ENCODE results near the gene VAV2. TPM values are rescaled to one million over a fixed set of nuclear protein-coding genes. Genes with fewer than 3 reads are reported as not detected.

VAV2 gene
- total and polyA plus RNA-seq, 4 donors, result 13.0 to 28.2 (median 16.3) TPM

DNA sequence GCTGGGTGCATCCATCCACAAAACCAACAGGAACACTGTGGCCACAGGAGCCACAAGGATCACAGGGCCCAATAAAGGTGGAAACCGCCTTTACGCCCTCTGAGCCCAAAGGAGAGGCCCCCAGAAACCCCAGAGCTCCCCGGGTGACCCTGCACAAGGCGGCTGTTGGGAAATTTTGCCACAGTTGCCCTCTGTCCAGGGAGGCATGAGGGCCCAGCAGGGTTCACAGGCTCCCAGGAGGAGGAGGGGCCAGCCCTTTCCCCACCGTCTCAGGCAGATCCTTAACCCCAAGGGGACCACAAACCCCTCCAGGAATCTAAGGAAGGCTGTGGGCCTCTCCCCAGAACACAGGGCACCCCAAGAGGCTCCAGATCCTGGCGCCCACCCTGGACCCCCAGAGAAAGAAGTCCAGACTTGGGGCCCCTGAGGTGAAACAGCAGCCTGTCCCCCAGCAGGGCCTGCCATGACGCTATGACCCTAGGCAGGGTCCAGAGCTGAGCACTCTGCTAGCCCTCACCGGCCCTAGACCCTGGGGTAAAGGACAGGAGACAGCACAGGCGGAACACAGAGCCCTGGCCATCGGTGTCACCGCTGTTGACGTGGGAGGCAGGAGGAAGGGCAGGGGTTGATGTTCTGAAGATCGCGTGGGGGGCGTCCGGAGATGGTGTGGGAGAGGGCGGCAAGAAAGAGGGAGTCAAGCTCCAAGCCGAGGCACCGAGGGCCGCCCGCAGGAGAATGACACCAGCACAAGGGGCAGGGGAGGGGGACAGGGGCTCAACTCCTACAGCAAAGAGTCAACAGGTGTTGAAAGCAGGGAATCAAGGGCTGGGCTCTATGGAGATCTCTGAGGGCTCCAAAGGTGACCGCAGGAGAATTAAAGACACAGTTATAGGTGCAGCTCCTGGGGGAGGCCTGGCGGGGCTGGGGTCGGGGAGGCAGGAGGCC, 97.5 kb downstream of the VAV2 start:
- no peak for DNase-seq
- TF ChIP-seq, protein P1, sequence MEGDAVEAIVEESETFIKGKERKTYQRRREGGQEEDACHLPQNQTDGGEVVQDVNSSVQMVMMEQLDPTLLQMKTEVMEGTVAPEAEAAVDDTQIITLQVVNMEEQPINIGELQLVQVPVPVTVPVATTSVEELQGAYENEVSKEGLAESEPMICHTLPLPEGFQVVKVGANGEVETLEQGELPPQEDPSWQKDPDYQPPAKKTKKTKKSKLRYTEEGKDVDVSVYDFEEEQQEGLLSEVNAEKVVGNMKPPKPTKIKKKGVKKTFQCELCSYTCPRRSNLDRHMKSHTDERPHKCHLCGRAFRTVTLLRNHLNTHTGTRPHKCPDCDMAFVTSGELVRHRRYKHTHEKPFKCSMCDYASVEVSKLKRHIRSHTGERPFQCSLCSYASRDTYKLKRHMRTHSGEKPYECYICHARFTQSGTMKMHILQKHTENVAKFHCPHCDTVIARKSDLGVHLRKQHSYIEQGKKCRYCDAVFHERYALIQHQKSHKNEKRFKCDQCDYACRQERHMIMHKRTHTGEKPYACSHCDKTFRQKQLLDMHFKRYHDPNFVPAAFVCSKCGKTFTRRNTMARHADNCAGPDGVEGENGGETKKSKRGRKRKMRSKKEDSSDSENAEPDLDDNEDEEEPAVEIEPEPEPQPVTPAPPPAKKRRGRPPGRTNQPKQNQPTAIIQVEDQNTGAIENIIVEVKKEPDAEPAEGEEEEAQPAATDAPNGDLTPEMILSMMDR (IDR thresholded peaks at IDR 0.05; ENCODE audit: control extremely low read depth, extremely low read depth), result no peak
- WGBS, 2 donors, result 91 to 96% methylated on average over 24 of the region's 24 CpGs
- H3K9me3 ChIP-seq (ENCODE audit: control insufficient read depth in 4 of 4, insufficient read depth in 3 of 4, low read length in 3 of 4), result no peaks in the 10 kb centered on the region
- no peak for ATAC-seq (ENCODE audit: insufficient read depth, low FRiP score)
- H3K36me3 ChIP-seq (ENCODE audit: control insufficient read depth in 4 of 4, insufficient read depth in 4 of 4, low read length in 4 of 4), result peaks cover 0 to 3% (median 0%) of the 10 kb centered on the region in 4 donors
- no peaks in the 10 kb centered on the region for H3K27me3 ChIP-seq (ENCODE audit: control insufficient read depth in 3 of 3, insufficient read depth in 3 of 3, low read length in 2 of 3)
- no peak overlapping the region for H3K9ac ChIP-seq (ENCODE audit: insufficient read depth in 1 of 2, low read length in 2 of 2)
- no peak overlapping the region for H3K4me3 ChIP-seq
- peaks cover 0 to 6% (median 0%) of the 10 kb centered on the region in 5 donors for H3K4me1 ChIP-seq (ENCODE audit: control insufficient read depth in 5 of 5, insufficient read depth in 5 of 5, low read length in 5 of 5)
- no peak overlapping the region for H3K27ac ChIP-seq (ENCODE audit: low read depth in 1 of 2, low read length in 1 of 2)

DNA sequence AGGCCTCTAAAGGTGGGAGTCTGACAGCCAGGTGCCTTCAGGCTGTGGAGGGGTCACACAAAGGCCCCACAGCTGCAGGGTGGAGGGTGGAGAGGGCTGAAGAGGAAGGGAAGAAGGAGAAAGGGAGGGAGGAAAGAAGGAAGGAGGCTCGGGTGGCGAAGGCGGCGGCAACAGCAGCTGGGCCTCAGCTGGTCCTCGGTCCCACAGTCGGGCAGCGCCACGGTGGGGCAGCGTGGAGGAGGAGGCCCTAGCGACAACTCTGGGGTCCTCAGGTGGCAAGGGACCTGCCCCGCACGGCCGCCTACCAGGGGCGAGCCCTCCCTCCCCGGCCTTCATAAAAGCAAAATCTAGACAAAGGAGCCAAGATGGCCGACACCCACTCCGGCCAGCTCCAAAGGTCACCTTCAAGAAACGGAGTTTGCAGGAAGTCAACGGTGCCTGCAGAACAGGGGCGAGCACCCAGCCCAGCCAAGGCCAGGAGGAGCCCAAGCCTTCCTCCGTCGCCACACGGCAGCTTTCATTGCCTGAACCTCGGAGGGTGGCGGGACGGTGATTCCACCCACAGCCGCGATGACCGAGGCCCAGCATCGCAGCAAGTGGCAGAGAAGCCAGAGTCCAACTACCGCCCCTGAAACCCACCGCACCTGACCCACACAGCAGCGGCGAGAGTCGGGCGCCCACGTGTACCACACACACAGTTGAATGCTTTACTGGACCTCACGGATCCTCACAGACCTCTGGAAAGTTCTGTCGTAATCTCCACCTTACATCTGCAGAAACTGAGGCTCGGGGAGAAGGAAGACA, 98.7 kb downstream of the VAV2 start:
- 93% methylated on average over 40 of the region's 40 CpGs for WGBS, 2 donors
- no peak for DNase-seq
- Histone ChIP-seq H3K36me3 (ENCODE audit: control insufficient read depth in 4 of 4, insufficient read depth in 4 of 4, low read length in 4 of 4) (peaks cover 0 to 3% (median 0%) of the 10 kb centered on the region in 4 donors), H3K4me1 (ENCODE audit: control insufficient read depth in 5 of 5, insufficient read depth in 5 of 5, low read length in 5 of 5) (peaks cover 0 to 6% (median 0%) of the 10 kb centered on the region in 5 donors), H3K9me3 (ENCODE audit: control insufficient read depth in 4 of 4, insufficient read depth in 3 of 4, low read length in 3 of 4) (no peaks in the 10 kb centered on the region), H3K9ac (ENCODE audit: insufficient read depth in 1 of 2, low read length in 2 of 2) (no peak overlapping the region), H3K27ac (ENCODE audit: low read depth in 1 of 2, low read length in 1 of 2) (no peak overlapping the region), H3K4me3 (no peak overlapping the region), H3K27me3 (ENCODE audit: control insufficient read depth in 3 of 3, insufficient read depth in 3 of 3, low read length in 2 of 3) (no peaks in the 10 kb centered on the region)
- no peak for ATAC-seq (ENCODE audit: insufficient read depth, low FRiP score)
- TF ChIP-seq, protein P1 (IDR thresholded peaks at IDR 0.05; ENCODE audit: control extremely low read depth, extremely low read depth), result no peak

DNA sequence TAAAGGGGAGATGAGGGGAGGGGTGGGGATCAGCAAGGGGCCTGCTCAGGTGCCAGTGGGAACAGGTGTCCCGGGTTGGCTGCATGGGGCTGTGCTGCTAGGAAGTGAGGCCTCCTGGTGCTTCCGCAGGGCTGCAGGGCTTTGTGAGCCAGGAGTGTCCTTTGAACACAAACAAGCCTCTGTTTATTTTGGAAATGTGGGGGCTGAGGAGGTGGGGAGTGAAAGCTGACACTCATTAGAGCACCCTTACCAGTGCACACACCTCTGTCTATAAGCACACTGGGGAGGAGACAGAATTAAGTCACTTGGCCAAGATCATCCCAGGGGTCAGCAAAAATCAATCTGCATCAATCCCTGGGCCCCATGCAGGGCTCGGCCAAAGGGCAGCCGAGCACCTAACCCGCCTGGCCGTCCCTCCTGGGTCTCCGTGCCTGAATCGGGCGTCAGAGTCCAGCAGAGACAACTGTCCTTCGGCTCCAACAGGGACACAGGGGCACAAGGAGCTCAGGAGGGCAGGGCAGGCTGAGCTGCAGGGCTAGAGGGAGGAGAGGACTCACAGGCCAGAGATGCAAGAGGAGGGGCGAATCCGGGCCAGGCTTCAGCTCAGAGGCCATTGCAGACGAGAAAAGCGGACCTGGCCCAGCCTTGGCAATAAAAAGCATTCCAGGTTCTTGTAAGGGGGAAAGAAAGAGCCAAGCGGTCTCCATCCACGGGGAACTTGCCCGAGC, 99.8 kb downstream of the VAV2 start:
- ATAC-seq (ENCODE audit: insufficient read depth, low FRiP score) (no peak), DNase-seq (peak in 2 of 3 donors; percentile 14 to 32)
- H3K9ac ChIP-seq (ENCODE audit: insufficient read depth in 1 of 2, low read length in 2 of 2), result no peak overlapping the region
- H3K27ac ChIP-seq (ENCODE audit: low read depth in 1 of 2, low read length in 1 of 2), result no peak overlapping the region
- no peak overlapping the region for H3K4me3 ChIP-seq
- WGBS, 2 donors, result 81 to 85% methylated on average over 17 of the region's 17 CpGs
- no peaks in the 10 kb centered on the region for H3K9me3 ChIP-seq (ENCODE audit: control insufficient read depth in 4 of 4, insufficient read depth in 3 of 4, low read length in 3 of 4)
- TF ChIP-seq, protein P1 (IDR thresholded peaks at IDR 0.05; ENCODE audit: control extremely low read depth, extremely low read depth), result no peak
- peaks cover 0 to 3% (median 0%) of the 10 kb centered on the region in 4 donors for H3K36me3 ChIP-seq (ENCODE audit: control insufficient read depth in 4 of 4, insufficient read depth in 4 of 4, low read length in 4 of 4)
- H3K4me1 ChIP-seq (ENCODE audit: control insufficient read depth in 5 of 5, insufficient read depth in 5 of 5, low read length in 5 of 5), result peaks cover 0 to 3% (median 0%) of the 10 kb centered on the region in 5 donors
- H3K27me3 ChIP-seq (ENCODE audit: control insufficient read depth in 3 of 3, insufficient read depth in 3 of 3, low read length in 2 of 3), result no peaks in the 10 kb centered on the region
